Esophagus (tissue), 2 donors: ENCODE data around the gene SLC7A5. TPM values are rescaled to one million over a fixed set of nuclear protein-coding genes. Genes with fewer than 3 reads are reported as not detected.
"Not testable (repeated sequence)": the region's sequence is repeated elsewhere in the genome, so short reads cannot be mapped to it uniquely, and the experiment has no call there.

ENCODE experiments used
- H3K27ac ChIP-seq, 2 donors: one replicate each; pipeline ENCODE4 v1.5.1; 2013; ENCODE audit warnings: low read depth in 2 of 2, mild to moderate bottlenecking in 2 of 2, inconsistent platforms in 1 of 2, low read length in 1 of 2, moderate library complexity in 1 of 2
- H3K27me3 ChIP-seq, 2 donors: one replicate each; pipeline ENCODE4 v1.6.1; 2013; ENCODE audit warnings: low read length in 2 of 2, control low read depth in 1 of 2, mild to moderate bottlenecking in 1 of 2; ENCODE audit not compliant: insufficient read depth in 2 of 2, control insufficient read depth in 1 of 2
- H3K36me3 ChIP-seq, 2 donors: one replicate each; pipeline ENCODE4 v1.6.1; 2013; ENCODE audit warnings: low read length in 1 of 2; ENCODE audit not compliant: control insufficient read depth in 2 of 2, insufficient read depth in 2 of 2
- H3K4me1 ChIP-seq, 2 donors: one replicate each; pipeline ENCODE4 v1.6.1; 2013; ENCODE audit warnings: low read length in 1 of 2; ENCODE audit not compliant: control insufficient read depth in 2 of 2, insufficient read depth in 2 of 2
- H3K4me3 ChIP-seq, 2 donors: one replicate each; pipeline ENCODE4 v1.5.1; 2013; ENCODE audit warnings: low read length in 2 of 2, mild to moderate bottlenecking in 2 of 2, low read depth in 1 of 2, moderate library complexity in 1 of 2
- H3K9me3 ChIP-seq, 2 donors: one replicate each; pipeline ENCODE4 v1.6.1; 2013; ENCODE audit warnings: mild to moderate bottlenecking in 2 of 2, low read depth in 1 of 2, low read length in 1 of 2, moderate library complexity in 1 of 2; ENCODE audit not compliant: control insufficient read depth in 2 of 2, insufficient read depth in 1 of 2
- WGBS, 2 donors: extraction: QIAGEN DNeasy Blood & Tissue Kit; methylation state at CpG; one replicate each; pipeline ENCODE4 v1.1.7; 2013; 5-methylcytosine and 5-hydroxymethylcytosine counted together
- polyA plus RNA-seq, 2 donors: library from polyadenylated mRNA; stranded (reverse); fragments of 200-250 nt; gene quantifications; one replicate each; pipeline ENCODE4 v1.2.3, GENCODE V29; 2013
- donor health status: healthy with polysubstance abuse.
- donor health status: Bipolar disorder and iron deficiency.

The SLC7A5 gene
- 100 to 1,000 TPM; 117 to 138 TPM for polyA plus RNA-seq

DNA sequence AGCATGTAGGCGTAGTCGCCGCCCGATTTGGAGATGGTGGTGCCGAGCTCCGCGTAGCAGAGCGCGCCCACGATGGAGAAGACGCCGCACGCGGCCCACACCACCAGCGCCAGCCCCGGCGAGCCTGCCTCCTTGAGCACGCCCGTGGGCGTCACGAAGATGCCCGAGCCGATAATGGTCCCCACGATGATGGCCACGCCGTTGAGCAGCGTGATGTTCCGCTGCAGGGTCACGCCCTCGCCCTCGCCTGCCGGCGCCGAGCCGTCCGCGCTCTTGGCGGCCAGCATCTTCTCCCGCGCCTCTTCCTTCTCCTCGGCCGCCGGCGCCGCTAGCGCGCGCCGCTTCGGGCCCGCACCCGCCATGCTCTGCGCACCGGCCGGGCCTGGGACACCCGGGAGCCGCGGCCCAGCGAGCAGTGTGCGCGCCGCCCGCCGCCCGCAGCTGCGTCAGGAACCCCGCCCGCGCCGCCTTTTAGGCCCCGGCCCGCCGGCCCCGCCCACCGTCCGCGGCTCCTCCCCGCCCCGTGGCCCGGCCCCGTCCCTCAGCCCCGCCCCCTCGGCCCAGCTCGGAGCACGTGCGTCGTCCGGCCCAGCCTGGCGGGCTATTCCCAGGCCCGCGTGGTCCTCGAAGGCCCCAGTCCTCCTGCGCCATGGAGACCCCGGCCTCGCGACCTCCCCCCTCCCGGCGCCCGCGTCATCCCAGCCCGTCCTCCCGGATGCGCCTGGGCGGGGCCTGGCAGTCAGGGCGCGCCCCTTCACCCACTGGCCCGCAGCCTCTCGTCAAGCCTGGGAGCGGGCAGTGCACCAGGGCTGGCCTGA is at the start of gene SLC7A5:
TSS of gene SLC7A5 (minus strand) at position 447 of the 818 bp plus-strand sequence. CDS start at position 362, 85 bp downstream.
- Histone ChIP-seq H3K4me3 (peak within 1 kb of the TSS; percentile 58 to 79), H3K27ac (peak within 1 kb of the TSS; percentile 77 to 87)
- H3K36me3 ChIP-seq, H3K4me1 ChIP-seq, H3K27me3 ChIP-seq, H3K9me3 ChIP-seq: not testable (repeated sequence)
- 6 to 8% methylated on average over 85 to 109 of the region's 109 CpGs for WGBS, 2 donors

DNA sequence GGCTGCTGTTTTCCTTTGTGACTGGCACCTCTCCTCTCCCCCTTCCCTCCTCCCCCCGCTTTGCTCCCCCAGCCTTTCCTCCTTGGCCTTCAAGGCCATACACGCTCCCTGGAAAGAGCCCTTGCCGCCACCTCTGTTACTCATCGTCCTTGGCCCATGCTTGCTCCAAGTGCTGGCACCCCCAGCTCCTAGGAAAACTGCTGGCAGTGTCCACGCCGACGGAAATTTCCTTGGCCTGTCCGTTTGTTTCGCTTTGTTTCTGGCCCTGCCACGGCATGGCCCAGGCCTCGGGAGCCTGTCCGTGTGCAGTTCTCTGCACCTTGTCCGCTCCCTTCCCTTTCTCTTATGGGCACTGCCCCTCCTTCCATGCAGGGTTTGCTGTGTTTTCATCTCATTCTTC is 49.0 kb upstream of the SLC7A5 start:
- Histone ChIP-seq H3K27ac (peak overlapping the region in 1 of 2 donors; percentile 43), H3K9me3 (no peaks in the 10 kb centered on the region), H3K36me3 (no peaks in the 10 kb centered on the region), H3K27me3 (no peaks in the 10 kb centered on the region), H3K4me1 (peaks cover 0 to 8% of the 10 kb centered on the region in 2 donors), H3K4me3 (no peak overlapping the region)
- WGBS, 2 donors = 38 to 51% methylated on average over 13 of the region's 13 CpGs

DNA sequence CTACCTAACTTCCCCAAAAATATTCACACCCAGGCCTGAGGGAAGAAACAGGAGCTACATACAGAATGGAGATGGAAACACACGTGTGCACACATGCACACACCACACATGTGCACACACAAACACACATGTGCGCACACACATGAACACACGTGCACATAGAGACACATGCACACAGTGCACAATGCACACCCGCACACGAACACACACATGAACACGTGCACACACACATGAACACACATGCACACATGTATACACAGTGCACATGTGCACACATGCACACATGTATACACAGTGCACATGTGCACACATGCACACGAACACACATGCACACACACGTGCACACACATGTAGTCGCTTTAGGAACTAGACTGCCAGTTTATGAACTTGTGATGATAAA is 48.2 kb upstream of the SLC7A5 start:
- no peak overlapping the region for H3K4me3 ChIP-seq
- H3K27me3 ChIP-seq = no peaks in the 10 kb centered on the region
- no peaks in the 10 kb centered on the region for H3K36me3 ChIP-seq
- no peak overlapping the region for H3K27ac ChIP-seq
- H3K4me1 ChIP-seq = peaks cover 0 to 8% of the 10 kb centered on the region in 2 donors
- WGBS, 2 donors = 68 to 93% methylated on average over 9 of the region's 9 CpGs
- no peaks in the 10 kb centered on the region for H3K9me3 ChIP-seq

DNA sequence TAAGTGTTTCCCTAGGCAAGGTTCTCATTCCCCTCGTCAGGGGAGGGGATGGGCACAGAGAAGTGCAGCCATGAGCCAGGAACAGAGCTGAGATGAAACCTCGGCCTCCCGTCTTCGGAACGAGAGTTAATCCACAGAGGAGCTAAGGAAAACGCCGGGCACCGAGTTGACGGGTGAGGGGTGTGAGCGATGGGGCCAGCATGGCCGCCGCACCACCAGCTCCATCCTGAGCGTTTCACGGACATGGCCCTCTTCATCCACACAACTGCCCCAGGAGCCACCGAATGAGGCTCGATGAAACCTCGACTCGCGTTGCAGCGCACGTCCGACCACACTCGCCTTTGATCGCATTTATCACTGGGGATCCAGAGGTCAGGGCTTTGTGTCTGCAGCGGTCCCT is 45.5 kb upstream of the SLC7A5 start:
- H3K4me1 ChIP-seq = peaks cover 0 to 8% of the 10 kb centered on the region in 2 donors
- H3K27me3 ChIP-seq = no peaks in the 10 kb centered on the region
- no peak overlapping the region for H3K27ac ChIP-seq
- H3K9me3 ChIP-seq = no peaks in the 10 kb centered on the region
- no peaks in the 10 kb centered on the region for H3K36me3 ChIP-seq
- 92% methylated on average over 25 of the region's 25 CpGs for WGBS, 2 donors
- no peak overlapping the region for H3K4me3 ChIP-seq

DNA sequence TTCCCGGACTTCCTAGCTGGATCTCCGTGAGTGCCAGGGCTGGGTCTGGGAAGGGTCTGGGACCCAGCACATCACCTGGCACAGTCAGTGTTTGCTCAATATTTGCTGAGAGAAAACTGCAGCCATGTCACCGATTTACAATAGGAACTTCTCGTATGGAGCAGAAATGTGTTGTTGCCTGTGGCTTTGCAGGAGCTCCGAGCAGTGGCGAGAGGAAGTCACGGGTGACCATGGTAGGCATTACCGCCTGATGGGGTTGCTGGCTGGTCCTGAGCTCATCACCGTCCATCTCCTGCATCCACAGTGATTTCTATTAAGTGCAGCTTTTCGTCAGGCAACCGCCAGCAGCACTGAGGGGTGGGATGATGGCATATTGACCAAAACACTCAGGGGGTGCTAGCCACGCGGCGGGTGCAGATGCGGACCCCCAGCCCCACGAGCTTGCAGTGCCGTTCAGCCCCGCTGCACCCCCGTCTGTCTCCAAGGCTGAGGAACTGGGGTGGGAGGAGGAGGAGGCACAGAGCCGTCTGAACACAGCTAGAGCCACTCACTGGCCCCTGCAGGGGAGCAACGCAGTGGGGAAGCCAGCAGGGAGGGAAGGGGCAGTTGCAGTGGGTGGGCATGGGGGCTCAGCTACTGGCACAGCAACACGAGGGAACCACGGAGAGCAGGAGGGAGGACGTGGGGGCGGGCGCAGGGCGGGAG is 44.9 kb upstream of the SLC7A5 start:
- H3K4me3 ChIP-seq, H3K9me3 ChIP-seq, H3K36me3 ChIP-seq, H3K4me1 ChIP-seq, H3K27me3 ChIP-seq, H3K27ac ChIP-seq: not testable (repeated sequence)
- WGBS, 2 donors = 74 to 83% methylated on average over 26 to 27 of the region's 27 CpGs

DNA sequence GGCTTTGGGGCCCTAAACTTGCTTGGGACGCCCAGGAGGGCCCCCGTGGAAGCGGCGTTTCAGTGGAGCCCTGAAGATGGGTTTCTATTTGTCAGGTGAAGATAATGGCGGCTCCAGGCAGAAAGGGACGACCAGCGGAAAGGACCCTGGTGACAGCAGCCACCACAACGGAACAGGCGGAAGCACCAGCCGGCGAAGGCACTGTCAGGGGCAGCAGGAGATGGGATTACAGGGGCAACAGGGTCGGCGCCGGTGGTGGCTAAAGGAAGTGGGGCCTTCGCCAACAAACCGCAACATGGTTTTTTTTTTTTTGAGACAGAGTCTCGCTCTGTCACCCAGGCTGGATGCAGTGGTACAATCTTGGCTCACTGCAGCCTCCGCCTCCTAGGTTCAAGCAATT is 43.4 kb upstream of the SLC7A5 start:
- H3K27ac ChIP-seq, H3K4me3 ChIP-seq, H3K4me1 ChIP-seq, H3K9me3 ChIP-seq, H3K27me3 ChIP-seq, H3K36me3 ChIP-seq: not testable (repeated sequence)
- 79 to 83% methylated on average over 18 of the region's 18 CpGs for WGBS, 2 donors

DNA sequence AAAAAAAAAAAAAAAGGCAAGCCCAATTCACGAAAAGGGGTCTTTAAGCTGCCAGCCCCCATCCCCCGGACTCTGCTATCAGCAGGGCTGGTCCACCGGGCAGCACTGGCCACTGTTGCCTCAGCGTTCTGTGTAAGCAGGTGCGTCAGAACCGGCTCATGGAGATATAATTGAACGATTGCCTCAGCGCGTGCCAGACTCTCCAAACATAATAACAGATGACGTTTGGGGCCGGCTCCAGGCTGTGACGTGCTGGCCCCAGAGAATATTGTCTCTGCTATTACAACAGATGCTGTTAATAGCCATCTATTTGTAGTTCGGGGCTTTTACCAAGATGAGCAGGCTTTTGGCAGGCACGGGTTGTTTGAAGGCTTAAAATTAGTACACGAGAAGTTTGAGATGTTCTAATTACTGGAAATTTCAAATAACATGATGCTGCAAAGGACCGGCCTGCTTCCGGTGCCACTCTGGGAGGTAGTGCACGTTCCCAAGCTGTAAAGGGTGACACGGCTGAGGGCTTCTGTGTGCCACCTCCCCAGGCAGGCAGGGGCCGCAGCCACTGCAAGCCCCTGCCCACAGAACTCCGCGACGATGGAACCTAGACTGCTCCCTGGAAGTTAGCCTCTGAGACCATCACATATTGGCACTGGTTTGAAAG is 41.9 kb upstream of the SLC7A5 start:
- not testable (repeated sequence) for H3K27me3 ChIP-seq, H3K4me1 ChIP-seq, H3K36me3 ChIP-seq, H3K9me3 ChIP-seq, H3K4me3 ChIP-seq
- 41 to 47% methylated on average over 23 of the region's 23 CpGs for WGBS, 2 donors
- peak overlapping the region; percentile 21 to 37 for H3K27ac ChIP-seq

DNA sequence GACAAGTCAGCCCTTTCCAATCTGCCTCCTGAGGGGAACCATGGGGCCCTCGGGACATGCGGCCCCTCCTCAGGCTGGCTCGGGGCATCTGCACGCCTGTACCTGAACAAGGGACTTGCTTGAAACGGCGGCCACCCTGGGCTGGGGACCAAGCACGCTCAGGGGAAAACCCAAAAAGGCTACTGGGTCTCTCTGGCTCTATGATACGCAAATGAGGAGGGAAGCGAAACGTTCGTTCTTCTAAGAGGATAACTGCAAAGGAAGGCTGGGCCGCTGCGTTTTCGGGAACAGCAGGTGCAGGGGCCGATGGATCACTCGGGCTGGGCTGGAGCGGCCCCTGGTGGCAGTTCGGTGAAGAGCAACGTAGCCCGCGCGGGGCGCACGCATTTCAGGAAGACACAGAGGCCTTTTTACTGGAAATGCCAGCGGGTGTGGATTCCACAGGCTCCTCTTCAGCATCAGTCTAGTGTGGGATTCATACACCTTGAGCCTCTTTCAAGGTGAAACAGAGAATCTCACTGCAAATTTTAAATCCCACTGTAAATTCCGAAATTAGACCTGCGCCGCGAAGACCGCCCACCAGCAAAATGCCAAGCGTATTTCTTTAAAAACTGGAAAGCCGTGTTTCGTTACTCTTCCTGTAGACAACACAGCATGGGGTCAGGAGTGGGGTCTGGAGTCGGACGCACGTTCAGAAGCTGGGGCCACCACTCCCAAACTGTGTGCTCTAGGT is 40.1 kb upstream of the SLC7A5 start:
- H3K9me3 ChIP-seq, H3K27ac ChIP-seq, H3K27me3 ChIP-seq, H3K36me3 ChIP-seq, H3K4me3 ChIP-seq, H3K4me1 ChIP-seq: not testable (repeated sequence)
- 31 to 35% methylated on average over 36 of the region's 36 CpGs for WGBS, 2 donors

DNA sequence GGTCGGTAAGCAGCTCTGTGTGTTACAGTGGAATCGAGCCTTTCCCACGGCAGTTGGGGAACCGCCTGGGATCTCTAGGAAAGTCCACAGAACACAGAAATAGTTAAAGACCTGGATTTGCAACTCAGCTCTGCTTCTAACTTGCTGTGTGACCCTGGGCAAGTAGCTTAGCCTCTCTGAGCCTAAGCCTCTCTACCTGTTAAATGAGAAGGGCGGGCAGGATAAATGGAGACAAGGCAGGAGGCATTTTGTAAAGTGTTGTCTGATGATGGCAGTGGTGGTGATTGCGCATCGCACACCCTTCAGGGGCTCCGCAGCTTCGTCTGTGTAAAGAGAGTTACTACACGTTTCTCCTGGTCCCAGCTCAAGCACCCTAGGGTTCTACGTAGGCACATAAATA is 38.8 kb upstream of the SLC7A5 start:
- not testable (repeated sequence) for H3K4me1 ChIP-seq, H3K36me3 ChIP-seq, H3K27me3 ChIP-seq, H3K4me3 ChIP-seq, H3K27ac ChIP-seq, H3K9me3 ChIP-seq
- 88 to 93% methylated on average over 11 of the region's 11 CpGs for WGBS, 2 donors
